H1 (cell line): Measurements from ENCODE around the gene TP53BP1.

ENCODE experiments used
- CTCF ChIP-seq, 3 experiments: IDR thresholded peaks; 1 replicate in 2 of 3; 2 replicates in 1 of 3; pipeline versions ENCODE4 v1.5.1 to v1.6.1; 2011; ENCODE audit warnings: low read length in 3 of 3, mild to moderate bottlenecking in 3 of 3, inconsistent platforms in 2 of 3, low read depth in 1 of 3, moderate library complexity in 1 of 3; ENCODE audit not compliant: insufficient read depth in 1 of 3; ENCODE audit errors: control extremely low read depth in 1 of 3
- USF2 ChIP-seq: IDR thresholded peaks from 2 replicates; pipeline ENCODE4 v1.6.1; 2011; ENCODE audit warnings: low read length, improper control_type of control experiment

GRCh38 chr15:43527802-43528541 lies 35.0 kb upstream of the TP53BP1 start:
- TF ChIP-seq USF2 (no peak), CTCF (IDR thresholded peaks at IDR 0.05; ENCODE audit: control extremely low read depth in 1 of 3, insufficient read depth in 1 of 3, low read depth in 1 of 3, low read length in 3 of 3) (no peak)
